ENCODE measurements around the gene PDE4D.

DNA sequence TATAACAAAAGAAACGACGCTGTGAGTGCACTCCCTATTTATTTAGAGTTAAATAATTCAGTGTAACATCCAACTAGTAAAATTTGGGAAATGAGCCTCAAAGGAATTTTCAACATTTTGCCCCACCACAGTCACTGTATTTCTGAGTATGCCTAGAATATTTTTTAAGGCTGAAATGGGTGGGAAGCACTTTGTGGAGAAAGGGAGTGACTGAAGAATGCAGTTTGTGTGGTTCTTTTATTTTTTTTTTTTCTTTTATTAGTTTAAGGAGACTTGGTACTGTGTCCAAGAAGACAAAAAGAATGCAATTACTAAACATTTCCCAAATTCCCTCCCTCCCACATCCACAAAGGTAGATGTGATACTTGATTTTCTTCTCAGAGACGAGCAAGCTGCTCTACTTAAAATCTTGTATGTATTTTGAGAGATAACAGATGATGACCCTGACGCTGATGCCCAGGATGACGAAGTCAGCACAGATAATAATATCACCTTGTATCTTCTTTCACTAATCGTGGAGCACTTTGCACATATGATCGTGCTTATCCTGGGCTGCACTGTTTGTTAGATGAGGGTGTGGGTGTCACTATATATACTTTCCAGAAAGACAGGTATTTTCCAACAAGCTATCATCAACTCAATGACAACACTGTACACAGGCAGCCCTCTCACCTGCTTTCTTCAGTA, 724.3 kb downstream of the PDE4D start:
- TF ChIP-seq, protein P1, sequence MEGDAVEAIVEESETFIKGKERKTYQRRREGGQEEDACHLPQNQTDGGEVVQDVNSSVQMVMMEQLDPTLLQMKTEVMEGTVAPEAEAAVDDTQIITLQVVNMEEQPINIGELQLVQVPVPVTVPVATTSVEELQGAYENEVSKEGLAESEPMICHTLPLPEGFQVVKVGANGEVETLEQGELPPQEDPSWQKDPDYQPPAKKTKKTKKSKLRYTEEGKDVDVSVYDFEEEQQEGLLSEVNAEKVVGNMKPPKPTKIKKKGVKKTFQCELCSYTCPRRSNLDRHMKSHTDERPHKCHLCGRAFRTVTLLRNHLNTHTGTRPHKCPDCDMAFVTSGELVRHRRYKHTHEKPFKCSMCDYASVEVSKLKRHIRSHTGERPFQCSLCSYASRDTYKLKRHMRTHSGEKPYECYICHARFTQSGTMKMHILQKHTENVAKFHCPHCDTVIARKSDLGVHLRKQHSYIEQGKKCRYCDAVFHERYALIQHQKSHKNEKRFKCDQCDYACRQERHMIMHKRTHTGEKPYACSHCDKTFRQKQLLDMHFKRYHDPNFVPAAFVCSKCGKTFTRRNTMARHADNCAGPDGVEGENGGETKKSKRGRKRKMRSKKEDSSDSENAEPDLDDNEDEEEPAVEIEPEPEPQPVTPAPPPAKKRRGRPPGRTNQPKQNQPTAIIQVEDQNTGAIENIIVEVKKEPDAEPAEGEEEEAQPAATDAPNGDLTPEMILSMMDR (IDR thresholded peaks at IDR 0.05; ENCODE audit: insufficient read depth, low read length) = no peak
- no peak for TF ChIP-seq POLR2AphosphoS5 (IDR thresholded peaks at IDR 0.05; ENCODE audit: low read depth)
